Neuronal stem cell (in vitro differentiated cells): ENCODE data around the gene SH3PXD2B.

Experiments
- DNase-seq: peaks from one replicate; pipeline ENCODE4 v3.0.0-alpha.2; 2013; ENCODE audit warnings: low spot score
- H2AFZ ChIP-seq: one replicate; pipeline ENCODE4 v1.6.1; 2013; ENCODE audit warnings: mild to moderate bottlenecking, low read length, inconsistent platforms
- H2AK5ac ChIP-seq: 2 replicates; pipeline ENCODE4 v1.6.1; 2013; ENCODE audit warnings: low read depth, mild to moderate bottlenecking, inconsistent platforms, low read length, moderate library complexity, mixed read lengths
- H2BK120ac ChIP-seq: 2 replicates; pipeline ENCODE4 v1.6.1; 2013; ENCODE audit warnings: low read depth, mild to moderate bottlenecking, inconsistent platforms, low read length, moderate library complexity, mixed read lengths
- H2BK12ac ChIP-seq: one replicate; pipeline ENCODE4 v1.6.1; 2013; ENCODE audit warnings: low read length, inconsistent platforms
- H2BK15ac ChIP-seq: 2 replicates; pipeline ENCODE4 v1.6.1; 2013; ENCODE audit warnings: mild to moderate bottlenecking, low read length, inconsistent platforms, mixed read lengths
- H2BK5ac ChIP-seq: one replicate; pipeline ENCODE4 v1.6.1; 2013; ENCODE audit warnings: inconsistent platforms, mild to moderate bottlenecking, low read length, moderate library complexity
- H3K14ac ChIP-seq: one replicate; pipeline ENCODE4 v1.6.1; 2013; ENCODE audit warnings: low read length, inconsistent platforms
- H3K18ac ChIP-seq: 2 replicates; pipeline ENCODE4 v1.6.1; 2013; ENCODE audit warnings: low read length, inconsistent platforms
- H3K23ac ChIP-seq: 2 replicates; pipeline ENCODE4 v1.6.1; 2013; ENCODE audit warnings: low read depth, mild to moderate bottlenecking, mixed read lengths, low read length, inconsistent platforms; ENCODE audit not compliant: poor library complexity
- H3K27ac ChIP-seq: replicated peaks from 3 replicates; pipeline ENCODE4 v1.5.1; 2013; ENCODE audit warnings: low read length, inconsistent platforms
- H3K27me3 ChIP-seq, 3 experiments: 2 replicates each; pipeline ENCODE4 v1.6.1; 2013; ENCODE audit warnings: low read length in 3 of 3, mild to moderate bottlenecking in 2 of 3, inconsistent platforms in 1 of 3, low read depth in 1 of 3, mixed read lengths in 1 of 3, moderate library complexity in 1 of 3; ENCODE audit not compliant: control insufficient read depth in 3 of 3, insufficient read depth in 3 of 3
- H3K36me3 ChIP-seq, 2 donors: replicated peaks in 1 of 2; 2 replicates each; pipeline ENCODE4 v1.6.1; 2013; ENCODE audit warnings: low read length in 2 of 2; ENCODE audit not compliant: control insufficient read depth in 2 of 2, insufficient read depth in 2 of 2
- H3K4ac ChIP-seq: 2 replicates; pipeline ENCODE4 v1.6.1; 2013; ENCODE audit warnings: inconsistent platforms, mild to moderate bottlenecking, low read length, moderate library complexity
- H3K4me1 ChIP-seq, 2 donors: 1 replicate in 1 of 2; 2 replicates in 1 of 2; pipeline ENCODE4 v1.6.1; 2013; ENCODE audit warnings: low read length in 2 of 2, low read depth in 1 of 2; ENCODE audit not compliant: control insufficient read depth in 2 of 2, insufficient read depth in 1 of 2
- H3K4me2 ChIP-seq: one replicate; pipeline ENCODE4 v1.6.1; 2013; ENCODE audit warnings: mild to moderate bottlenecking, low read length, inconsistent platforms; ENCODE audit not compliant: insufficient read depth, poor library complexity, severe bottlenecking
- H3K4me3 ChIP-seq, 2 donors: 2 replicates each; pipeline ENCODE4 v1.5.1; 2013; ENCODE audit warnings: low read length in 2 of 2, mild to moderate bottlenecking in 2 of 2, inconsistent platforms in 1 of 2, moderate library complexity in 1 of 2
- H3K79me1 ChIP-seq: one replicate; pipeline ENCODE4 v1.6.1; 2013; ENCODE audit warnings: low read depth, mild to moderate bottlenecking, inconsistent platforms, low read length, moderate library complexity
- H3K9ac ChIP-seq: one replicate; pipeline ENCODE4 v1.6.1; 2013; ENCODE audit warnings: mild to moderate bottlenecking, low read depth, low read length, inconsistent platforms; ENCODE audit not compliant: poor library complexity
- H3K9me3 ChIP-seq, 2 donors: replicated peaks in 1 of 2; 2 replicates each; pipeline versions ENCODE3 to v1.6.1; 2013; ENCODE audit warnings: low read length in 2 of 2, mild to moderate bottlenecking in 2 of 2, inconsistent platforms in 1 of 2, low read depth in 1 of 2, mixed read lengths in 1 of 2, moderate library complexity in 1 of 2; ENCODE audit not compliant: control insufficient read depth in 2 of 2, insufficient read depth in 1 of 2
- H4K8ac ChIP-seq: one replicate; pipeline ENCODE4 v1.6.1; 2013; ENCODE audit warnings: low read depth, mild to moderate bottlenecking, inconsistent platforms, low read length, moderate library complexity
- H4K91ac ChIP-seq: one replicate; pipeline ENCODE4 v1.6.1; 2013; ENCODE audit warnings: low read length, low read depth, mild to moderate bottlenecking, inconsistent platforms; ENCODE audit not compliant: poor library complexity
- WGBS, 2 donors: extraction: QIAGEN DNeasy Blood & Tissue Kit; methylation state at CpG; one replicate each; pipeline ENCODE4 v1.1.7; 2013; ENCODE audit warnings: missing lambda C conversion rate in 2 of 2, mixed read lengths in 1 of 2; ENCODE audit not compliant: insufficient read length in 2 of 2, insufficient replicate concordance in 1 of 2; ENCODE audit errors: extremely low coverage in 2 of 2; 5-methylcytosine and 5-hydroxymethylcytosine counted together

SH3PXD2B gene

DNA sequence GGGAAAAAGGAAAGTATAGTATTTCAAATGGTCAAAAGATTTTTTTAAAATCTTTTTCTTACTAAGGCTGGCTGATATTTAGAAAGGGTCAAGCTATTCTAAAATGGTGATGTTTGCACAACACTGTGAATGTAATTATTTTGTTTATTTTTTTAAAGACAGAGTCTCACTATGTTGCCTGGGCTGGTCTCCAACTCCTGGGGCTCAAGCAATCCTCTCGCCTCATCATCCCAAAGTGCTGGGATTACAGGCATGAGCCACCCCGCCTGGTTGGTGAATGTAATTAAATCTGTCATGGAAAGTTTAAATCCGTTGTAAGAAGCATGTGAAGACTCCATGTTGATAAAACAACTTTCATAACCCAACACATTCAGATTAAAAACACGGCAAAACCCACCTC lies 173.4 kb downstream of the SH3PXD2B start:
- Histone ChIP-seq H3K14ac (no peak overlapping the region), H3K4ac (no peak overlapping the region), H2BK120ac (no peak overlapping the region), H3K4me1 (peaks cover 2 to 11% of the 10 kb centered on the region in 2 donors), H2BK5ac (no peak overlapping the region), H3K4me3 (peak overlapping the region in 1 of 2 donors; percentile 1), H3K9me3 (peaks cover 0 to 12% of the 10 kb centered on the region in 2 donors), H3K27ac (no peak overlapping the region), H2BK15ac (no peak overlapping the region), H3K36me3 (peaks cover 0 to 59% of the 10 kb centered on the region in 2 donors), H2AK5ac (no peak overlapping the region), H2AFZ (no peak overlapping the region), H4K8ac (no peak overlapping the region), H3K23ac (no peak overlapping the region), H3K27me3 (no peaks in the 10 kb centered on the region), H3K9ac (no peak overlapping the region), H2BK12ac (no peak overlapping the region), H4K91ac (no peak overlapping the region), H3K79me1 (no peaks in the 10 kb centered on the region), H3K4me2 (no peak overlapping the region), H3K18ac (no peak overlapping the region)
- DNase-seq = no peak
- no CpG with 5 or more reads among the region's 4 CpGs for WGBS, 2 donors

DNA sequence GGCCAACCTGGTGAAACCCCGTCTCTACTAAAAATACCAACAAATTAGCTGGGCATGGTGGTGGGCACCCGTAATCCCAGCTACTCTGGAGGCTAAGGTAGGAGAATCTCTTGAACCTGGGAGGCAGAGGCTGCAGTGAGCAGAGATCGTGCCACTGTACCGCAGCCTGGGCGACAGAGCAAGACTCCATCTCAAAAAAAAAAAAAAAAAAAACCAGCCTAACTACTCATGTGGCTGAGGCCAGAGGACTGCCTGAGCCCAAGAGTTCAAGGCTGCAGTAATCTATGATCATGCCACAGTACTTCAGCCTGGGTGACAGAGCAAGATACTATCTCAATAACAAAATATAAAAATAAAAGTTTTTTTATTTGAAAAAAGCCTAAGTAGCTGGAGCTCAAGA lies 174.0 kb downstream of the SH3PXD2B start:
- Histone ChIP-seq H3K18ac (no peak overlapping the region), H3K9ac (no peak overlapping the region), H2BK120ac (no peak overlapping the region), H2BK15ac (no peak overlapping the region), H3K4me2 (no peak overlapping the region), H3K36me3 (peaks cover 0 to 65% of the 10 kb centered on the region in 2 donors), H2BK5ac (no peak overlapping the region), H3K23ac (no peak overlapping the region), H3K4ac (no peak overlapping the region), H4K91ac (no peak overlapping the region), H3K27me3 (no peaks in the 10 kb centered on the region), H2AK5ac (no peak overlapping the region), H4K8ac (no peak overlapping the region), H2AFZ (no peak overlapping the region), H3K4me1 (peaks cover 2 to 11% of the 10 kb centered on the region in 2 donors), H3K9me3 (peaks cover 2 to 16% of the 10 kb centered on the region in 2 donors), H2BK12ac (no peak overlapping the region), H3K14ac (no peak overlapping the region), H3K79me1 (no peaks in the 10 kb centered on the region), H3K4me3 (no peak overlapping the region), H3K27ac (no peak overlapping the region)
- no CpG with 5 or more reads among the region's 5 CpGs for WGBS, 2 donors
- DNase-seq = no peak

DNA sequence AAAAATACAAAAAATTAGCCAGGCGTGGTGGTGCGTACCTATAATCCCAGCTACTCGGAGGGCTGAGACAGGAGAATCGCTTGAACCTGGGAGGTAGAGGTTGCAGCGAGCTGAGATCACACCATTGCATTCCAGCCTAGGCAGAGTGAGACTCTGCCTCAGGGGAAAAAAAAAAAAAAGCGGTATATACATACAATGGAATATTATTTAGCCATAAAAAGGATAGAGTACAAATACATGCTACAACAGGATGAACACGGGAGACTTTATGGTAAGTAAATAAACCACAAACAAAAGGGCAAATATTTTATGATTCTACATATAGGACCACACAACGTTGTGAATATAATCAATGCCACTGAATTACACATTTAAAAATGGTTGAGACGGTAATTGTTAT lies 176.0 kb downstream of the SH3PXD2B start:
- no peak overlapping the region for H2AK5ac ChIP-seq
- no peak overlapping the region for H3K9ac ChIP-seq
- H4K8ac ChIP-seq = no peak overlapping the region
- no peak overlapping the region for H2BK5ac ChIP-seq
- peaks cover 2 to 16% of the 10 kb centered on the region in 2 donors for H3K9me3 ChIP-seq
- H3K4me1 ChIP-seq = peaks cover 2 to 3% of the 10 kb centered on the region in 2 donors
- no peak overlapping the region for H4K91ac ChIP-seq
- no peak overlapping the region for H3K4me2 ChIP-seq
- H3K27me3 ChIP-seq = no peaks in the 10 kb centered on the region
- H3K79me1 ChIP-seq = no peaks in the 10 kb centered on the region
- H2BK15ac ChIP-seq = no peak overlapping the region
- H3K36me3 ChIP-seq = peaks cover 0 to 80% of the 10 kb centered on the region in 2 donors
- H2BK12ac ChIP-seq = no peak overlapping the region
- H3K23ac ChIP-seq = no peak overlapping the region
- H3K27ac ChIP-seq = no peak overlapping the region
- H3K18ac ChIP-seq = no peak overlapping the region
- H3K14ac ChIP-seq = no peak overlapping the region
- H3K4ac ChIP-seq = no peak overlapping the region
- DNase-seq = no peak
- no peak overlapping the region for H3K4me3 ChIP-seq
- no CpG with 5 or more reads among the region's 9 CpGs for WGBS, 2 donors
- no peak overlapping the region for H2AFZ ChIP-seq
- no peak overlapping the region for H2BK120ac ChIP-seq

DNA sequence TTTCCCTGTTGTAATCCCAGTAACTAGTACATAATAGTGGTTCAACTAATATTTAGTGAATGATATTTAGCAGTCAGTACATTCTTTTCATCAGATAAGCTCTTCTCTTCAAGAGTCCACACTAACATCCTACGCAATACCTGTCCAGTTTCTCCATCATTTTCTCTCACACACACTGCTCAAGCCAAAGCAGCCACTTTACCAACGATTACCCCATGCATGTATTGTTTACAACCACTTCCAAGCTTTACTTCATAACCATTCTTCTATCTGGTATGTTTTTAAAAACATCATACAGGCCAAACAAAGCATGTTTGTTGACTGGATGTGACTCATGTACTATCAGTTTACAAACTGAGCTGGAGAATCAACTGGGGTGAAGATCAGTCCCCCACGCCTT lies 178.1 kb downstream of the SH3PXD2B start:
- no peak overlapping the region for H3K27ac ChIP-seq
- no peak overlapping the region for H3K4me2 ChIP-seq
- no peak overlapping the region for H3K18ac ChIP-seq
- H3K79me1 ChIP-seq = peaks cover 2% of the 10 kb centered on the region
- peaks cover 2 to 16% of the 10 kb centered on the region in 2 donors for H3K9me3 ChIP-seq
- H4K91ac ChIP-seq = no peak overlapping the region
- no CpG with 5 or more reads among the region's 3 CpGs for WGBS, 2 donors
- peaks cover 0 to 3% of the 10 kb centered on the region in 2 donors for H3K4me1 ChIP-seq
- H2BK12ac ChIP-seq = no peak overlapping the region
- H2BK5ac ChIP-seq = no peak overlapping the region
- no peak for DNase-seq
- H3K27me3 ChIP-seq = no peaks in the 10 kb centered on the region
- no peak overlapping the region for H2AK5ac ChIP-seq
- H3K23ac ChIP-seq = no peak overlapping the region
- no peak overlapping the region for H3K4ac ChIP-seq
- H3K9ac ChIP-seq = no peak overlapping the region
- no peak overlapping the region for H2BK120ac ChIP-seq
- no peak overlapping the region for H3K14ac ChIP-seq
- no peak overlapping the region for H2BK15ac ChIP-seq
- H2AFZ ChIP-seq = no peak overlapping the region
- H4K8ac ChIP-seq = no peak overlapping the region
- peaks cover 0 to 84% of the 10 kb centered on the region in 2 donors for H3K36me3 ChIP-seq
- H3K4me3 ChIP-seq = no peak overlapping the region
